ENCODE data around the gene SLC25A21. TPM values are rescaled to one million over a fixed set of nuclear protein-coding genes. Genes with fewer than 3 reads are reported as not detected.

The SLC25A21 gene
- total RNA-seq, 1 donor, result not detected

- Histone ChIP-seq H3K27me3 (ENCODE audit: insufficient read depth, low read length) (no peaks in the 10 kb centered on the region), H3K4me3 (ENCODE audit: low read length) (no peak overlapping the region), H3K4me1 (ENCODE audit: insufficient read depth, low read length) (no peaks in the 10 kb centered on the region), H3K9me3 (ENCODE audit: low read depth, low read length) (no peaks in the 10 kb centered on the region)
Observed at GRCh38 chr14:37140176-37140575, 32.2 kb downstream of the SLC25A21 start.

GRCh38 chr14:37139710-37140109 lies 32.7 kb downstream of the SLC25A21 start:
- Histone ChIP-seq H3K9me3 (ENCODE audit: low read depth, low read length) (no peaks in the 10 kb centered on the region), H3K27me3 (ENCODE audit: insufficient read depth, low read length) (no peaks in the 10 kb centered on the region), H3K4me1 (ENCODE audit: insufficient read depth, low read length) (no peaks in the 10 kb centered on the region), H3K4me3 (ENCODE audit: low read length) (no peak overlapping the region)

DNA sequence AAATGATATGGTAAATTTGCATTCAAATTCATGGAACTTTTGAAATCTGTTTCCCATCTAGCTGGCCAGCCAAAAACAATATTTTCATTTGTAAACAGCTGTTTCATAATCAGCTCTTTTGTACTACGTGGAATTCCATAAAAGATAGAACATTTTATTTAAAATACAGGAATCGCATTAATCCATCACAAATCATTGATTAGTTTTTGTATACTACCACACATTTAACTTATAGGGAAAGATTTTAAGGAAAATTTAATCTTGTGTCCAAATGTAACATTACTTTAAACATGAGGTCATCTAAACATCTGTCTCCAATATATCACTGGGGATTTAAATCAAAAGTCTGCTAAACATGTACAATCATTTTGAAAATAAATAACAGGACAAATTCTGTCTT lies 33.5 kb downstream of the SLC25A21 start:
- H3K4me3 ChIP-seq (ENCODE audit: low read length), result no peak overlapping the region
- no peaks in the 10 kb centered on the region for H3K4me1 ChIP-seq (ENCODE audit: insufficient read depth, low read length)
- no peaks in the 10 kb centered on the region for H3K9me3 ChIP-seq (ENCODE audit: low read depth, low read length)
- no peaks in the 10 kb centered on the region for H3K27me3 ChIP-seq (ENCODE audit: insufficient read depth, low read length)

DNA sequence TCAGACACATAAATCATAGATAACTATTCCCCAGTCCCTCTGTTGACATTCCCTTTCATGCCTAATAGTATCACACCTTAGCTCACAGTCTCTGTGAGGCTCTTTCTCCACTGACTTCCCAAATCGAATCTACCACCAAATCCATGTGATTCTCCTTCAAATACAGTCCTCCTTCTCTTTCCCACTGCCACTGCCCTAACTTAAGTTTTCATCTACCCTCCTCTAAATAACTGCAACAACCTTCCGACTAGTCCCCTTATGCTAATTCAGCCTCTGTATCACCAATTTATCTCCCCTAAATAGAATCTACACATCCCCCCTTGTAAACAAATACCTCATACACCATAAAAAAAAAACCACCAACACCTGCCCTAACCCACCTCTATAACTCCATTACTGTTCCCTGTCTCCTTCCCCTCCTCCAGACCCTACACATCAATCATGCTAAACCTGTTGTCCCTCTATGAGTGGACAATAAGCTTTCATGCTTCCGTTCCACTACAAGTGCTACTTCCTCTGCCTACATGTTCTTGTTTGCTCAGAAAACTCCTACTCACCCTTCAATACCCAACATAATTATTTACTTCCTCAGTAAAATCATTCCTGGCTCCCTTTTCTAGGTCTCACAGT lies 39.0 kb downstream of the SLC25A21 start:
- no peak overlapping the region for H3K4me3 ChIP-seq (ENCODE audit: low read length)
- H3K9me3 ChIP-seq (ENCODE audit: low read depth, low read length), result no peaks in the 10 kb centered on the region
- no peaks in the 10 kb centered on the region for H3K27me3 ChIP-seq (ENCODE audit: insufficient read depth, low read length)
- no peaks in the 10 kb centered on the region for H3K4me1 ChIP-seq (ENCODE audit: insufficient read depth, low read length)

DNA sequence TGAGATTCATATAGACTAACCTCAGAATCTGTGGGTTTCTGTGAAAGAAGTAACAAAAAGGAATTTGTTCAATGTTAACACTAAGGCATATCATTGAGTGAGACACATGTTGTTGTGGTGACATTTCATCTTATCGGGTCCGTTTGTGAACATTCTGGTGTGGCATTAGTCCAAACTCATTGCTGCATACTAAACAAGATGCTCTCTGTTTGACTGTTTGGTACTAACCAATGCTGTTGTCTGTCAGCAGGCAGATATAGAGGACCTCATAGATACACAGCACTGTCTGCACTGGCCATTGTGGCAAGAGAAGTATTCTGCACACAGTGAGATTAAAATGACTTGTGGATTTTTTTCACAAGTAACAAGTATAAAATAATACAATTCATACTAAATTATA lies 41.2 kb downstream of the SLC25A21 start:
- H3K4me3 ChIP-seq (ENCODE audit: low read length), result no peak overlapping the region
- no peaks in the 10 kb centered on the region for H3K4me1 ChIP-seq (ENCODE audit: insufficient read depth, low read length)
- H3K27me3 ChIP-seq (ENCODE audit: insufficient read depth, low read length), result no peaks in the 10 kb centered on the region
- no peaks in the 10 kb centered on the region for H3K9me3 ChIP-seq (ENCODE audit: low read depth, low read length)

DNA sequence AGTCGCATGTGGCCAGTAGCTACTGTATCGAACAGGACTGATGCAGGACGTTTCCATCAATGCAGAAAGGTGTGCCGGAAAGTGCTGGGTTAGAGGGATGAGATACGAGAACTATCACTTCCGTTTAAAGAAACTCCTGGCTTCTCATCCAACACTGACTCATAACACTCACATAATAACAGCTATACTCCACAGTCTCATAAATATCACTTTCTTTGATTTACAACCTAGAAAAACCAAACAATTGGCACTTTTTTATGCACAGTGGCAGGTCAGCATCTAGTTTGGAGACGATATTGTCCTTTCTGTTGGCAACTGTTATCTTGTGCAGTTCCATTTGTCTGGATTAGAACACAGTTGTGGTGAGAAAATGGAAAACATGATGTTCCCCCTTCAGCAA lies 43.4 kb downstream of the SLC25A21 start:
- Histone ChIP-seq H3K27me3 (ENCODE audit: insufficient read depth, low read length) (no peaks in the 10 kb centered on the region), H3K9me3 (ENCODE audit: low read depth, low read length) (no peaks in the 10 kb centered on the region), H3K4me3 (ENCODE audit: low read length) (no peak overlapping the region), H3K4me1 (ENCODE audit: insufficient read depth, low read length) (no peaks in the 10 kb centered on the region)

GRCh38 chr14:37124614-37125013 lies 47.8 kb downstream of the SLC25A21 start:
- Histone ChIP-seq H3K4me3 (ENCODE audit: low read length) (no peak overlapping the region), H3K9me3 (ENCODE audit: low read depth, low read length) (no peaks in the 10 kb centered on the region), H3K27me3 (ENCODE audit: insufficient read depth, low read length) (no peaks in the 10 kb centered on the region), H3K4me1 (ENCODE audit: insufficient read depth, low read length) (no peaks in the 10 kb centered on the region)

DNA sequence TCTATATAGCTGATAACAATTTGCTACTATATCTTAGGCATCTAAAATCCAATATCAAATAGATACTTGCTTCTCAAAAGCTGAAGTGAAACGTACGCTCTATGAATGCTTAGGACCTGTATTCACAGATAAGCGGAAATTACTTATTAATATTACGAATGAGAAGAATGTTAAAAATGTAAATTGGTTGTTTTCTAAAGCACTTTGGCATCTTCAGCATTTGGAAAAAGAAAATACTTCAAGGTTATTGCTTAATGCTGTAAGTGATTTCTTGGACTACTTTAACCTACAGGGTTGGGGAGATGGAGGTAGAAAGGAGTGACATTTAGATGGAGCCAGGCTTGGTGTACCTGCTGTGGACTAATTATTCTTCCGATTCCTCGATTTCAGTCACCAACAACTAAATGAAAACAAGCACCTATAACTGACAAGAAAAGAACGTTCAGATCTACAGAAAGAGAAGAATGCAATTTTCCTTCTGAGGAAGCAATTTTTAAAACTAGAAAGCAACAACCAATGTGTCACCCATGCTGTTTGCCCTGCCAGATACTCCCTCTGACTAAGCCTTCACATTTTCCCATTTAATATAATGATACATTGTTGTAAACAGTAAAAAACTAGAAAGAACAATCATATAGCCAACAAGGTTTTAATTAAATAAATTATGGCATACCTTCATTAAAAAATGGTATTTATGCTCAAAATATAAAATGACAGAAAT lies 49.3 kb downstream of the SLC25A21 start:
- Histone ChIP-seq H3K9me3 (ENCODE audit: low read depth, low read length) (no peaks in the 10 kb centered on the region), H3K27me3 (ENCODE audit: insufficient read depth, low read length) (no peaks in the 10 kb centered on the region), H3K4me1 (ENCODE audit: insufficient read depth, low read length) (no peaks in the 10 kb centered on the region)

GRCh38 chr14:37122288-37122687 lies 50.1 kb downstream of the SLC25A21 start:
- Histone ChIP-seq H3K4me3 (ENCODE audit: low read length) (no peak overlapping the region), H3K27me3 (ENCODE audit: insufficient read depth, low read length) (no peaks in the 10 kb centered on the region), H3K4me1 (ENCODE audit: insufficient read depth, low read length) (no peaks in the 10 kb centered on the region), H3K9me3 (ENCODE audit: low read depth, low read length) (no peaks in the 10 kb centered on the region)

More for the DNA sequence above, 49.3 kb downstream of the SLC25A21 start:
- H3K4me3 ChIP-seq (ENCODE audit: low read length), result no peak overlapping the region

DNA sequence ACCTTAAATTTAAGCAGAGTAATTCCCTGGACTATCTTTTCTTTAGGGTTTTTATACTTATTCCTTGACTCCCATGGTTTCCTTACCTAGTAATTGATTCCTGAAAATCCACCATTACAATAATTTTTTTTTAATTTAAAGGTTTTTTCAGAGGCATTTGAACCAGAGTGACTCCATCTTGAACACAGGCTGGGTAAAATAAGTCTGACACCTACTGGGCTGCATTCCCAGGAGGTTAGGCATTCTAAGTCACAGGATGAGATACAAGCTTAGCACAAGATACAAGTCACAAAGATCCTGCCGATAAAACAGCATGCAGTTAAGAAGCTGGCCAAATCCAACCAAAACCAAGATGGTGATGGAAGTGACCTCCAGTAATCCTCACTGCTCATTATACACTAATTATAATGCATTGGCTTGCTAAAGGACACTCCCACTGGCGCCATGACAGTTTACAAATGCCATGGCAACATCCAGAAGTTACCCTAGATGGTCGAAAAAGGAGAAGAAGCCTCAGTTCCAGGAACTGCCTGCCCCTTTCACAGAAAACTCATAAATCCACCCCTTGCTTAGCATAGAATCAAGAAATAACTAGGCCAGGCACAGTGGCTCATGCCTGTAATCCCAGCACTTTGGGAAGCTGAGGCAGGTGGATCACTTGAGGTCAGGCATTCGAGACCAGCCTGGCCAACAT lies 53.6 kb downstream of the SLC25A21 start:
- Histone ChIP-seq H3K9me3 (ENCODE audit: low read depth, low read length) (no peaks in the 10 kb centered on the region), H3K4me3 (ENCODE audit: low read length) (no peak overlapping the region), H3K27me3 (ENCODE audit: insufficient read depth, low read length) (no peaks in the 10 kb centered on the region), H3K4me1 (ENCODE audit: insufficient read depth, low read length) (no peaks in the 10 kb centered on the region)

DNA sequence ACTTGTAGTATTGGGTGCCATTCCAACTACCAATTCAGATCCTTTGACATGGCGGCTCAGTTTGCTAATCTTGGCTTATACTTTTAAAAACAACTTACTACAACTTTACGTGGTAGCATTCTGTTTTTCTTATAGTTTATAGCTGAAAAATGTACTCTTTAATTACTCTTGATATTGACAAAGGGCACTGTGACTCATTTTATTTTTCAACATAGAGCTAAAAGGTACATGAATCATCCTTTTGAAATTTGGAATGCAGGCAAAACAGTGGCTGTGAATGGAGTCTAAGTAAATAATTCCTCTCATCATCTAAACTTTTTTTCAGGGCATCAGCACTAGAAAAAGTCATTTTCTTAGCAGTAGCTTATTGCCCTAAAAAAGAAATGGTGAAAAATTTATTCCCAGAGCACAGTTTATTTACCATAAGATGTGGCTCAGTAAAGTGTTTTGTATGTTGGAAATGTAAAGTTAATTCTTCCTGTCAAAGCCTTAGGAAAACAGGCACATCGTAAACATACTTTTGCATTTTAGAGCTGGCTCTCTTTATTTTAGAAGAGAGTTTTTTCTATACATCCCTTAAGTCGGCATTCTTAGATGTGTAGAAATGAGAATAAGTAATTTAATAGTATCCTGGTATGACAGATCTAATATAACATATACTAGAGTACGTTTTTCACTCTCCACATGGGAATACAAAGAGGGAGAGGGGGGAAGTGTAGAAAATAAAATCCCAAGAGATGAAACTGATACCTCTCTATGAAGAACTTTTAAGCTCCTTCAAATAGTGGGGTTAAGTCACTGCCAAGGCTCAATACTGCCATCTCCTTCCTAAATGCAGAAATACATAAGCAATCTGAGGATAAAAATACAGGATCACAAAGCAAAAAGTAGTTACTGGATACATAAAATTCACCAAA lies 55.2 kb downstream of the SLC25A21 start:
- no peaks in the 10 kb centered on the region for H3K9me3 ChIP-seq (ENCODE audit: low read depth, low read length)
- no peaks in the 10 kb centered on the region for H3K27me3 ChIP-seq (ENCODE audit: insufficient read depth, low read length)
- no peaks in the 10 kb centered on the region for H3K4me1 ChIP-seq (ENCODE audit: insufficient read depth, low read length)
- no peak overlapping the region for H3K4me3 ChIP-seq (ENCODE audit: low read length)

- no peaks in the 10 kb centered on the region for H3K9me3 ChIP-seq (ENCODE audit: low read depth, low read length)
- no peaks in the 10 kb centered on the region for H3K4me1 ChIP-seq (ENCODE audit: insufficient read depth, low read length)
- H3K4me3 ChIP-seq (ENCODE audit: low read length), result no peak overlapping the region
- no peaks in the 10 kb centered on the region for H3K27me3 ChIP-seq (ENCODE audit: insufficient read depth, low read length)
Observed at GRCh38 chr14:37115406-37115805, 57.0 kb downstream of the SLC25A21 start.

GRCh38 chr14:37114559-37114958 lies 57.8 kb downstream of the SLC25A21 start:
- Histone ChIP-seq H3K4me3 (ENCODE audit: low read length) (no peak overlapping the region), H3K9me3 (ENCODE audit: low read depth, low read length) (no peaks in the 10 kb centered on the region), H3K27me3 (ENCODE audit: insufficient read depth, low read length) (no peaks in the 10 kb centered on the region), H3K4me1 (ENCODE audit: insufficient read depth, low read length) (no peaks in the 10 kb centered on the region)

DNA sequence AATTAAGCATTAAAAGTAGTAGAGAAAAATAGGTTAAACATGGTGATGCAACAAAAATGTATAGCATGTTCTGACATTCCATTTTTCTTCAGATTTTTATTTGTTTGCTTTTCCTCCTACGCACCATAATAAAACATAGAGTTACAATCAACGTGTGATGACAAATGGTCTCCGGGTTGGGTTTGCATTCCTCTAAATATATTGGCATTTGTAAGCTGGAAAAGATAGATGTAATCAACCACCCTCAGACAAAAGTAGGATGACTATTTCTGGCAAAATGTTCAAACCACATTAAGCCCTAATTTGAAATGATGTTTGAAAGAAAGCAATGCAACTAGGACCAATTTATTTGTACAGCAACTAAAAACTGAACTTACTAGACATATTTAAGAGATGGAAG lies 58.4 kb downstream of the SLC25A21 start:
- Histone ChIP-seq H3K27me3 (ENCODE audit: insufficient read depth, low read length) (no peaks in the 10 kb centered on the region), H3K4me3 (ENCODE audit: low read length) (no peak overlapping the region)

DNA sequence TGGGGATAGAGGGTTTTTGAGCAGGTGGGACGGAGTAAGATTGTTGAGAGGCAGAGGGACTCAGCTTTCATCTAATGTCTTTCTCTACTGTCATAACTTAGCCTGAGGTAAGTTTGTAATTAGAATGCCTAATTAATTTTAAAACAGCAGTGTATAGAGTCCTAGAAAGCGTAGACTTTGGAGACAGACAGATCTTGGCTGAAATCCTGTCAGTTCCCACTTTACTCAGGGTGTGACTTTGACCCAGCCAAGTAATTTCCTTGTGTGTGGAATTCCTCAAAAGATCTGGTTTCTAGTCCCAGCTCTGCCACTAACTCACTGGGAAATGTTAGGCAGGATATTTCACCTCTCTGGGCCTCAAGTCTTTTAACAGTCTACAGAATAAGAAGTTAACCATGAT lies 74.3 kb downstream of the SLC25A21 start:
- H3K4me3 ChIP-seq (ENCODE audit: low read length), result no peak overlapping the region
- H3K4me1 ChIP-seq (ENCODE audit: insufficient read depth, low read length), result no peaks in the 10 kb centered on the region
- no peaks in the 10 kb centered on the region for H3K9me3 ChIP-seq (ENCODE audit: low read depth, low read length)
- no peaks in the 10 kb centered on the region for H3K27me3 ChIP-seq (ENCODE audit: insufficient read depth, low read length)

More for the DNA sequence above, 58.4 kb downstream of the SLC25A21 start:
- Histone ChIP-seq H3K9me3 (ENCODE audit: low read depth, low read length) (no peaks in the 10 kb centered on the region), H3K4me1 (ENCODE audit: insufficient read depth, low read length) (no peaks in the 10 kb centered on the region)

Data from mononuclear cell (primary cell).